Muscle layer of colon (tissue), 2 donors: Measurements from ENCODE around the gene EOLA2.
"Not testable (repeated sequence)": the region's sequence is repeated elsewhere in the genome, so short reads cannot be mapped to it uniquely, and the experiment has no call there.

Experiments
- H3K27ac ChIP-seq: one replicate; pipeline ENCODE4 v1.7.0; 2013; ENCODE audit warnings: low read depth, mild to moderate bottlenecking, low read length, moderate library complexity
- H3K27me3 ChIP-seq, 2 donors: one replicate each; pipeline ENCODE4 v1.7.0; 2013; ENCODE audit warnings: low read length in 2 of 2, mild to moderate bottlenecking in 2 of 2; ENCODE audit not compliant: insufficient read depth in 2 of 2, control insufficient read depth in 1 of 2
- H3K36me3 ChIP-seq: one replicate; pipeline ENCODE4 v1.7.0; 2013; ENCODE audit warnings: mild to moderate bottlenecking, low read length; ENCODE audit not compliant: insufficient read depth
- H3K4me1 ChIP-seq: one replicate; pipeline ENCODE4 v1.7.0; 2013; ENCODE audit warnings: mild to moderate bottlenecking, low read length; ENCODE audit not compliant: insufficient read depth
- H3K4me3 ChIP-seq, 2 donors: one replicate each; pipeline ENCODE4 v1.7.0; 2013; ENCODE audit warnings: low read length in 2 of 2, low read depth in 1 of 2, mild to moderate bottlenecking in 1 of 2, moderate library complexity in 1 of 2
- H3K9ac ChIP-seq: one replicate; pipeline ENCODE4 v1.7.0; 2013; ENCODE audit warnings: low read length
- H3K9me3 ChIP-seq: one replicate; pipeline ENCODE4 v1.7.0; 2013; ENCODE audit warnings: mild to moderate bottlenecking, low read length
- donor health status: abdominal sarcoma.
- donor health status: Adenocarcinoma of cecum.

EOLA2 gene

DNA sequence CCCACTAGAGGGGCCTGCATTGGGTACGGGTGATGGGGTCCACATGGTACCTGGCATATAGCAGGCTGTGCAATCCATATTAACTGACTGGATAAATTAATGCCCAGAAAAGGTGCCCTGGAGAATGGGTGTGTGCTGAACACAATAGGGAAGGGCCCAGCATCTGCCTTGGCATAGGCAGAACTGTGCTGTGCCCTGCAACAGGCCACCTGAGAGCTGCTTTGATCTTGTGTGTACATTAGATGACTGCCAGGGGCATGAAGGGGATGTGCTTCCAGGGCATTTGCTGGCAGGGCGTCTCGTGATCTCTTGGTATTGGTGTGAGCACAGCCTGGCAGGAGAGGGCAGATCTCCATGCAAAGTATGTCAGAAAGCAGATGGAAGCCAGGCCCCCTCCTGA lies 8.6 kb upstream of the EOLA2 start:
- not testable (repeated sequence) for H3K9me3 ChIP-seq, H3K36me3 ChIP-seq, H3K27me3 ChIP-seq, H3K9ac ChIP-seq, H3K27ac ChIP-seq, H3K4me3 ChIP-seq
- peaks cover 14% of the 10 kb centered on the region for H3K4me1 ChIP-seq

DNA sequence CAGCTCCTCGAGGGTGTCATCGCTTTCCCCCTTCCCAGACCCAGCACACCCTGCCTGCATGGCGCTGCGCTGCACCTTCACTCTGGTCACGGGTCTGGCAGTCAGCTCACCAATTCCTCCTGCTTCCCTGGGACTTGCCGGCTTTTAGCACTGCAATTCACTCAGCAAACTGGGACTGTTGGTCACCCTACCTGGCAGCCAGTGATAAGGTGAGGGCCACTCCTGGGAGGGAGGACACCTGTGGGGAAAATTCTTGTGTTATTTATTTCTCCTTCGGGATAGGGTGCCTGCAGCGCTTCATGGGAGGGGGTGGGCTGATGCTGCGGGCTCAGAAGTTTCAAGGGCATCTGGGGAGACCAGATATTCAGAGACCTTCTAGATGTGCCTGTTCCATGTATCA lies 7.5 kb upstream of the EOLA2 start:
- H3K4me1 ChIP-seq: peaks cover 11% of the 10 kb centered on the region
- not testable (repeated sequence) for H3K4me3 ChIP-seq, H3K27ac ChIP-seq, H3K9me3 ChIP-seq, H3K36me3 ChIP-seq, H3K27me3 ChIP-seq, H3K9ac ChIP-seq

DNA sequence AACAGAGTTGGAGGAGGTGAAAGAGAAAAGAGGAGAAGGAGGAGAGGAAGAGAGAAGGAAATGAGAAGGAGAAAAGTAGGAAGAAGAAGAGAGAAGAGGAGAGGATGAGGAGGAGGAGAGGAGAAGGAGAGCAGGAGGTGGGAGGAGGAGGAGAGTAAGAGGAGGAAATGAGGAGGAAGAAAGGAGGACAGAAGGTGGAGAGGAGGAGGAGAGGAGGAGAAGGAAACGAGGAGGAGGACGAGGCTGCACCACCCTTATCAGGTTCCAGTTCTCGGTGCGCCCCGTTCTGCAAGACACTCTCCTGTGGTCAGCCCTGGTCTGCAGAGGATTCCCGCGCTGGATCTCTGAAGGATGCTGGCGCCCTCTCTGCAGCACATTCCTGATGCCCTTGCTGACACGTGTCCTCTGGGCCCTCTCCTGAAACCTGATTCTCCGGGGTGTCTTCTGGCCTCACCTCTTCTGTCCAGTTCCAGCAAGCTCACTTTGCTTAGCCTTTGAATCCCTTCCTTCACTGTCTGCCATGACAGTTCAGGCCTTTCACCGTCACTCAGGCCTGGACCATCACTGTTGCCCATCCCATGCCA lies 6.9 kb upstream of the EOLA2 start:
- H3K4me1 ChIP-seq, H3K4me3 ChIP-seq, H3K27ac ChIP-seq, H3K27me3 ChIP-seq, H3K9ac ChIP-seq, H3K36me3 ChIP-seq, H3K9me3 ChIP-seq: not testable (repeated sequence)

DNA sequence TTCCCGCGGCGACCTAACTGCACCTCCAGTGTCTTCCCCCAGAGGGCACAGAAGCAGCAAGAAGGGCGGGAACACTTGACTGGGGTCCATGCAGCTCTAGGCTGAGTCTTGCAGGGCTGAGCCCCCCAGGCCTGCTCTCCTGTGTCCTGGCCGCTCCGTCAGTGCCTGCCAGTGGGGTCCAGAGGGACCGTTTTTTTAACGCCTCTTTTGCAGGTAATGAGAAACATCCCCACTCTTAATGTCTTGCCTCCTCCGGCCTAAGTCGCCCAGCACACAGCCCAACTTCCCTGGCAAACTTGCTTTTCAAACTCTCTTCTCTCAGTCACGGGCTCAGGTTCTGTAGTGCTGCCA lies 2.4 kb upstream of the EOLA2 start:
- H3K27me3 ChIP-seq, H3K4me1 ChIP-seq, H3K9ac ChIP-seq, H3K27ac ChIP-seq, H3K9me3 ChIP-seq, H3K36me3 ChIP-seq, H3K4me3 ChIP-seq: not testable (repeated sequence)

DNA sequence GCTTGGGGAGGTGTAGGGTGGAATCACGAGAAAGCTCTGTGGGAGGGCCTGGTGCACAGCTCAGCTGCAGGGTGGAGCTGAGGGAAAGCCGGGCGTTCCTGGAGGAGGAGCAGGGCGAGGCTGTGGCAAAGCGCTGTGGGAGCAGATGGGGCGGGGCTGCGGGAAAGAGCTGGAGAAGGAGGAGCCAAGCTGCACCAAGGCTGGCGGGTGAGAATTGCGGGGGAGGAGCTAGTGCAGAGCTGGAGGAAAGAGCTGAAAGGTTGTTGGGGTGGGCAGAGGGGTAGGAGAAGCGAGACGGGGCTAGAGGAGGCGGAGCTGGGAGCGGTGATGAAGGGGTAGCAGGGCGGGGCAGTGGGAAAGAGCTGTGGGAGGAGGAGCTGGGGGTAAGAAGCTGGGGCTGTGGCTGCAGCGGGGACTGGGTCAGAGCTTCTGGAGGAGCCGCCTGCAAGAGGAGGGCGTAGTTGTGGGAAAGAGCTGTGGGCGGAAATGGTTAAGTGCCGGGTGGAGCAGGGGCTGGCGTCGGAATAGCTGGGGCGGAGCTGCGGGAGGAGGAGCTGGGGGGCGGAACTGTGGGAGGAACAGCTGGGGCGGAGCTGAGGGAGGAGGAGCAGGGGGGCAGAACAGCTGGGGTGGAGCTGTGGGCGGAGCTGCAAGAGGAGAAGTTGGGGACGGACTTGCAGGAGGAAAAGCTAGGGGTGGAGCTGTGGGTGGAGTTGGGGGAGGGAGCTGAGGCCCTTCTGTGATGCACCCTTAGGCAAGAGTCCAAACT lies 1.8 kb upstream of the EOLA2 start:
- Histone ChIP-seq H3K4me3 (peak overlapping the region; percentile 20 to 41), H3K36me3 (peaks cover 5% of the 10 kb centered on the region), H3K27me3 (no peaks in the 10 kb centered on the region), H3K27ac (no peak overlapping the region), H3K9me3 (no peaks in the 10 kb centered on the region), H3K9ac (no peak overlapping the region), H3K4me1 (peaks cover 6% of the 10 kb centered on the region)

DNA sequence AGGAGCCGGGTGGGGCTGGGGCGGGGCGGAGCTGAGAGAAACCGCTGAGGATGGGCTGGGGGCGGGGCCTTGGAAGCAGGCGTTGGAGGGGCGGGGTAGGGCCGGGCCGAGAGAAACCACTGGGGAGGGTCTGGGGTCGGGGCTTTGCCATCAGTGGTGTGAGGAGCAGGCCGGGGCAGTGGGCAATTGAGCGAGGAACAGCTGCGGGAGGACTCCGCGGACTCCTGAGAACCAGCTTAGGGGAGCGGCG lies 1.3 kb upstream of the EOLA2 start:
- Histone ChIP-seq H3K36me3 (peaks cover 5% of the 10 kb centered on the region), H3K27ac (no peak overlapping the region), H3K27me3 (no peaks in the 10 kb centered on the region), H3K4me3 (no peak overlapping the region), H3K4me1 (peaks cover 6% of the 10 kb centered on the region), H3K9ac (no peak overlapping the region), H3K9me3 (no peaks in the 10 kb centered on the region)

DNA sequence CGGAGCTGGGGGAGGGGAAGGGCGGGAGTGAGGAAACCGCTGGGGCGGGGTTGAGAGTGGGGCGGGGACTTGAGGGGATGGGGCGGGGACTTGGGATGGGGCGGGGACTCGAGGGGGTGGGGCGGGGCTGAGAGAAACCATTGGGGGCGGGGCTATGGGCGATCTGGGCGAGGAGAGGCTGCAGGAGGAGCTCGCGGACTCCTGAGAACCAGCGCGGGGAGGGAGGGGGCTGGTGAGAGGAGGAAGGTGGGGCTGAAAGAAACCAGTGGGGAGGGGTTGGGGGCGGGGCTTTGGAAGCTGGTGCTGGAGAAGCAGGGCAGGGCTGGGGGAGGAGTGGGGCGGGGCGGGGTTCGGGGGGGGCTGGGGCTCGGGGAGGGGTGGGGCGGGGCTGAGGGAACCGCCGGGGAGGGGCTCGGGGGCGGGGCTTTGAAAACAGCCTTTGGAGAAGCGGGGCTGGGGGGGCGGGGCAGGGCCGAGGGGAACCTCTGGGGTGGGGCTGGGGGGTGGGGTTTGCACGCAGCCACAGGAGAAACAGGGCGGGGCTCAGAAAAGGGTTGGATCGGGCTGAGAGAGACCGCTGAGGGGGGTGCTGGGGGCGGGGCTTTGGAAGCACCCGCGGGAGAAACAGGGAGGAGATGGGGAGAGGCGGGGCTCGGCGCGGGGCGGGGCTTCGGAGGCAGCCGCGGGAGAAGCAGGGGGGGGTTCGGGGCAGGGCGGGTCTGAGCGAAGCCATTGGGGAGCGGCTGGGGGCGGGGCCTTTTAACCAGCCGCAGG lies 777 bp upstream of the EOLA2 start:
- no peak overlapping the region for H3K27ac ChIP-seq
- H3K9ac ChIP-seq: no peak overlapping the region
- H3K4me3 ChIP-seq: no peak overlapping the region
- H3K36me3 ChIP-seq: peaks cover 2% of the 10 kb centered on the region
- no peaks in the 10 kb centered on the region for H3K9me3 ChIP-seq
- peaks cover 6% of the 10 kb centered on the region for H3K4me1 ChIP-seq
- no peaks in the 10 kb centered on the region for H3K27me3 ChIP-seq

DNA sequence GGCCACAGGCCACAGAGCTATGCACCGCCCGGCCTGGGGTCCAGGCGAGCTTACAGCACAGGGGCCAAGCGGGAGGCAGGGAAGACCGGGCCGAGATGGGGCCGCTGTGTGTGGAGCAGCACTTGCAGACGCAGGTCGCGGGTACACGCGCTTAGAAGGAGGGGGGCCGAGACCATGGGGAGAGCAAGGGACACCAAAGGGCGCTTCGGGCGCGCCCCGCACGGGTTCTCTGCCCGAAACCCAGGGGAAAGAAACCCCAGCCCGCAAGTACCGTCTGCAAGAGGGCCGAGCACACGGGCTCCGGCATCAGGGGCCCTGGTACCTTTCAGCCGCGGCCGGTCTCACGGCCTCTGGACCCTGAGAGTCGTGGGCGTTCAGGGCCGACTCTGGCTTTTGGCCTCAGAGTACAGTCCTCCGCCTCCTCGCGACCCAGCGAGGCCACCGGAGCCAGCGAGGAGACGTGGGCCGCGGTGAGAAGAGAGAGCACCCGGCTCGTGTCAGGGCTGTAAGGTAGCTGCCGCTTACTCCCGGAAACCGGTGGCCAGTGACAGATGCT lies 342 bp downstream of the EOLA2 start:
- H3K9me3 ChIP-seq: no peaks in the 10 kb centered on the region
- H3K27ac ChIP-seq: peak overlapping the region; percentile 72
- H3K27me3 ChIP-seq: no peaks in the 10 kb centered on the region
- H3K9ac ChIP-seq: peak overlapping the region; percentile 76
- peaks cover 6% of the 10 kb centered on the region for H3K4me1 ChIP-seq
- no peaks in the 10 kb centered on the region for H3K36me3 ChIP-seq
- peak overlapping the region; percentile 47 to 63 for H3K4me3 ChIP-seq

DNA sequence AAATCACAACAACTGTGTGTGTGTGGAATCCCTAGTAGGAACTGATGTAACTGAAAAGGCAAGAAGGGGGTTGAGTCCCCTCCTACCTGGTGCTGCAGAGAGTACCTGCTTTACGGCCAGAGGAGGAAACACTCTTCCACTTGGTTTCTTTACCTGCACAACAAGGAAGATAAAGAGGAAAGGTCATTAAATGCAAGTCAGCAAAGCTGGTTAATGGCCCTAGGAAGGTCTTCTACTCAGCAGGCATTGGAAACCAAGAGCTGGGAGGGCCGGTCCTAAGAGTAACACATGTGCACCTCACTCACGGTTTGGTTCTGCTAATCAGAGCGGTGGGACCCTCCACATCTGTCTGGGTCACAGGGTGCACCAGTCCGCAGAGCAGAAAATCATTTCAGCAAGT lies 963 bp downstream of the EOLA2 start:
- H3K9me3 ChIP-seq, H3K36me3 ChIP-seq, H3K27me3 ChIP-seq, H3K4me1 ChIP-seq: not testable (repeated sequence)
- peak overlapping the region; percentile 72 for H3K27ac ChIP-seq
- peak overlapping the region; percentile 76 for H3K9ac ChIP-seq
- peak overlapping the region; percentile 47 to 63 for H3K4me3 ChIP-seq

DNA sequence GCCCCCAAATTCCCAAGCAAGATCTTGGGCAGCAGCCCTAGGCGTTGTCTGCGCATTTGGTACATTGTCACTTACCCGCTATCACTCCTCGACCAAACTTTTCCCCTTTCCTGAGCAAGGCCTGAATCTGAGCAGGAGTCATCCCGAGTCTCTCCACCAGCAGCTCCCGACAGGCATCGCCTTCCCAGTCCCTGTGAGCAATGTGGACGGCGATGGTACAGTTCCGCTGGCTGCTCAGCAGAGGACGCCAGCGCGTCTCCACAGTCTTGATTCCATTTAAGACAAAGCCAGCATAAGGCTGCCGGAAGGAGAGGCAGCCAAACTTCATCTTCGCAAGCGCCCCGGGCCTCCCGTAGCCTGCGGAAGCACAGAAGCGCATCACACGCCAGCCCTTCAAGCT lies 4.7 kb downstream of the EOLA2 start:
- not testable (repeated sequence) for H3K27ac ChIP-seq, H3K9ac ChIP-seq, H3K9me3 ChIP-seq, H3K4me3 ChIP-seq, H3K4me1 ChIP-seq, H3K27me3 ChIP-seq, H3K36me3 ChIP-seq

DNA sequence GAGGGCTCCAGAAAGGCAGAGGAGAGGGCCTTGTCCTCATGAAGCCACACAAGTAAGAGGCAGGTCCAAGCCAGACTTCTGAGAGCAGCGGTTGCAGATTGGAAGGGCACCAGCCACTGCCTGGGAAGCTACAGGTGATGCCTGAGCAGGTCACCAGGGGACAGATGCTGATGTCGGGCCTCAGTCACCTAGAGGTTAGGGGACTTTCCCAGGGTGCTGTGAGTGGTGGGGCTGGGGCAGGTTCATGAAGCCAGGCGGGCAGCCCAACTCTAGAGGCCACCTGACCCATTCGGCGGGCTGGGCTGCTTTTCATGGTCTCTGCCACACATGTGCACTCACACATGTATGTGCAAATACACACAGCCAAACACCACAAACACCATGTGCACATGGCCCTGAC lies 5.3 kb downstream of the EOLA2 start:
- H3K9me3 ChIP-seq, H3K27ac ChIP-seq, H3K9ac ChIP-seq, H3K4me3 ChIP-seq, H3K27me3 ChIP-seq, H3K4me1 ChIP-seq, H3K36me3 ChIP-seq: not testable (repeated sequence)

DNA sequence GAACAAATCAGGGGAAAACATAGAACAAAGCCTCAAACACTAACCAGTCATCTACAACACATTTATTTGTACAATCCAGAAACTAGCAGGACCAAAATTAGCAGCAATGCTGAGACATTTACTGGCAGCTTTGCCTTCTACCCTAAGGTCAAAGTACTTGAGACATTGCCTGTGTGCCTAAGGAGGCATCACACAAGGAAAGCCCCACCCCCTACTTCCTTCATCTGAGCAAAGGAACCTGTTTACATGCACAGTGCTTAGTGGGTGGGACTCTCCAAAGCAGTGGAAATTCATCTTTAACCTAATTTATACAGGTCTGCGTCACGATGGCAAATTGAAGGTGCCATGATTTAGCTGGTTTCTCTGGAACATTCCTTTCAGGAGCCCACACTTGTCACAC lies 6.1 kb downstream of the EOLA2 start:
- H3K27ac ChIP-seq, H3K4me3 ChIP-seq, H3K36me3 ChIP-seq, H3K27me3 ChIP-seq, H3K9me3 ChIP-seq, H3K4me1 ChIP-seq, H3K9ac ChIP-seq: not testable (repeated sequence)
